Keratinocyte (primary cell): ENCODE results near the gene FBXL17. TPM values are rescaled to one million over a fixed set of nuclear protein-coding genes. Genes with fewer than 3 reads are reported as not detected.

Experiments used
- DNase-seq: peaks from one replicate; pipeline ENCODE4 v3.0.0-alpha.2; 2011; ENCODE audit warnings: low read depth, missing footprints, low spot score
- FAIRE-seq: peaks from 2 replicates; lab custom pipeline; 2011; peaks lifted over from hg19 to GRCh38; lab: Jason Lieb, UNC
- H2AFZ ChIP-seq: 2 replicates; pipeline ENCODE4 v1.6.0; 2012; ENCODE audit warnings: low read length, control low read depth, inconsistent platforms; ENCODE audit not compliant: control insufficient read depth
- H3K27ac ChIP-seq: 2 replicates; pipeline ENCODE4 v1.5.1; 2011; ENCODE audit warnings: low read length; ENCODE audit not compliant: control insufficient read depth, insufficient read depth
- H3K27me3 ChIP-seq: 3 replicates; pipeline ENCODE4 v1.6.0; 2011; ENCODE audit warnings: low read length; ENCODE audit not compliant: control insufficient read depth, insufficient read depth; ENCODE audit errors: extremely low read depth
- H3K36me3 ChIP-seq, 2 experiments: 2 replicates in 1 of 2; 3 replicates in 1 of 2; pipeline ENCODE4 v1.5.1; 2011; ENCODE audit warnings: low read length in 2 of 2, mild to moderate bottlenecking in 1 of 2; ENCODE audit not compliant: control insufficient read depth in 2 of 2, insufficient read depth in 2 of 2; ENCODE audit errors: extremely low read depth in 1 of 2
- H3K4me1 ChIP-seq: 3 replicates; pipeline ENCODE4 v1.5.1; 2011; ENCODE audit warnings: low read length; ENCODE audit not compliant: control insufficient read depth, insufficient read depth; ENCODE audit errors: extremely low read depth
- H3K4me2 ChIP-seq: 3 replicates; pipeline ENCODE4 v1.6.0; 2011; ENCODE audit warnings: low read depth, low read length; ENCODE audit not compliant: control insufficient read depth, insufficient read depth; ENCODE audit errors: extremely low read depth
- H3K4me3 ChIP-seq, 3 experiments: fragments of 200-600 bp in 1 of 3; sonication (generic) in 1 of 3; 2 replicates in 2 of 3; 3 replicates in 1 of 3; pipeline ENCODE4 v1.5.1; 2011 to 2016; ENCODE audit warnings: low read length in 3 of 3, mild to moderate bottlenecking in 3 of 3, control low read depth in 2 of 3, inconsistent platforms in 1 of 3, low read depth in 1 of 3, mixed read lengths in 1 of 3, mixed run types in 1 of 3, moderate library complexity in 1 of 3; ENCODE audit not compliant: control insufficient read depth in 2 of 3, insufficient read depth in 2 of 3; ENCODE audit errors: extremely low read depth in 1 of 3
- H3K79me2 ChIP-seq: 2 replicates; pipeline ENCODE4 v1.6.0; 2012; ENCODE audit warnings: low read length; ENCODE audit not compliant: control insufficient read depth, insufficient read depth
- H3K9ac ChIP-seq: 3 replicates; pipeline ENCODE4 v1.6.0; 2011; ENCODE audit warnings: low read length; ENCODE audit not compliant: control insufficient read depth, insufficient read depth; ENCODE audit errors: extremely low read depth
- H3K9me1 ChIP-seq: 3 replicates; pipeline ENCODE4 v1.6.0; 2011; ENCODE audit warnings: low read length; ENCODE audit not compliant: control insufficient read depth, insufficient read depth; ENCODE audit errors: extremely low read depth
- H3K9me3 ChIP-seq: 2 replicates; pipeline ENCODE4 v1.5.1; 2012; ENCODE audit warnings: low read depth, low read length; ENCODE audit not compliant: control insufficient read depth
- H4K20me1 ChIP-seq: 3 replicates; pipeline ENCODE4 v1.6.0; 2011; ENCODE audit warnings: low read length; ENCODE audit not compliant: control insufficient read depth, insufficient read depth; ENCODE audit errors: extremely low read depth
- EZH2 ChIP-seq: IDR thresholded peaks from one replicate; pipeline ENCODE4 v1.6.1; 2012; ENCODE audit warnings: inconsistent platforms, mild to moderate bottlenecking, low read length, moderate library complexity
- dilution Hi-C: fragments of 300-500 bp; cut with MboI; formaldehyde crosslinking; loops from one replicate; pipeline ENCODE4 v1.7.0; 2020; ENCODE audit warnings: low sequenced_read_pairs; ENCODE audit not compliant: extremely low pct_ligation_motif_present
- polyA plus RNA-seq, 5 experiments: library from polyadenylated mRNA; depleted of rRNA in 3 of 5; stranded (reverse) in 3 of 5; stranded (forward) in 1 of 5; unstranded in 1 of 5; fragments of >200 nt; gene quantifications; 1 replicate in 1 of 5; 2 replicates in 3 of 5; 3 replicates in 1 of 5; pipeline versions ENCODE4 v1.2.1 to v1.2.3, GENCODE V29; 2011 to 2012; ENCODE audit warnings: missing spikeins in 2 of 5, low read depth in 1 of 5, low replicate concordance in 1 of 5
- TF ChIP-seq, protein P1 (sequence below), 3 experiments: IDR thresholded peaks in 1 of 3; conservative IDR thresholded peaks in 1 of 3; optimal IDR thresholded peaks in 1 of 3; 2 replicates in 2 of 3; 3 replicates in 1 of 3; pipeline versions ENCODE3 to v1.5.1; 2011; ENCODE audit warnings: low read length in 3 of 3, mild to moderate bottlenecking in 3 of 3, moderate library complexity in 2 of 3, control low read depth in 1 of 3, inconsistent platforms in 1 of 3; ENCODE audit not compliant: insufficient read depth in 2 of 3; ENCODE audit errors: extremely low read depth in 1 of 3

Gene FBXL17
- polyA plus RNA-seq, 1 donor (not counting 4 experiments of a cell fraction or from before 2014, with no cell fraction given) = 5.7 TPM

DNA sequence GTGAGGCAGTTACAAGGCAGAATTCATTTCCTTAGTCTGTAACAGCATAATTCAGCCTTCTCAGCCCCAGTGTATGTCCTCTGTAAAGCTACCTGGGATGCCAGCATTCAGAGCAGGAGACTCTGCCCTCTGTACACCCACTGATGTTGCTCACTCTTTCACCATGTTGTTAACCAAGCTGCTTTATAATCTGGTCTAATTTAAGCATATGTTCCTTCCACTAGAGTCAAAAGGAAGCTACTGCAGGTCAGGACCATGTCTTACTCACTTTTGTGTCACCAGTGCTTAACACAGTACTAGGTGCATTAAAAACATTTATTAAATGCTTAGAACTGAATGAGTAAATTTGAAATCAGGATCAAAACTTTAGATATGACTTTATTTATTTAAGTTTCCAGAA, 185.6 kb downstream of the FBXL17 start:
- FAIRE-seq (no peak), DNase-seq (no peak)
- Histone ChIP-seq H3K9ac (no peak overlapping the region), H3K9me1 (no peaks in the 10 kb centered on the region), H3K79me2 (no peaks in the 10 kb centered on the region), H2AFZ (no peak overlapping the region), H3K36me3 (no peaks in the 10 kb centered on the region), H3K27ac (no peak overlapping the region), H4K20me1 (no peaks in the 10 kb centered on the region), H3K9me3 (no peaks in the 10 kb centered on the region), H3K27me3 (no peaks in the 10 kb centered on the region), H3K4me1 (no peaks in the 10 kb centered on the region), H3K4me2 (no peak overlapping the region), H3K4me3 (no peak overlapping the region)
- TF ChIP-seq EZH2 = no peak
- TF ChIP-seq, protein P1, sequence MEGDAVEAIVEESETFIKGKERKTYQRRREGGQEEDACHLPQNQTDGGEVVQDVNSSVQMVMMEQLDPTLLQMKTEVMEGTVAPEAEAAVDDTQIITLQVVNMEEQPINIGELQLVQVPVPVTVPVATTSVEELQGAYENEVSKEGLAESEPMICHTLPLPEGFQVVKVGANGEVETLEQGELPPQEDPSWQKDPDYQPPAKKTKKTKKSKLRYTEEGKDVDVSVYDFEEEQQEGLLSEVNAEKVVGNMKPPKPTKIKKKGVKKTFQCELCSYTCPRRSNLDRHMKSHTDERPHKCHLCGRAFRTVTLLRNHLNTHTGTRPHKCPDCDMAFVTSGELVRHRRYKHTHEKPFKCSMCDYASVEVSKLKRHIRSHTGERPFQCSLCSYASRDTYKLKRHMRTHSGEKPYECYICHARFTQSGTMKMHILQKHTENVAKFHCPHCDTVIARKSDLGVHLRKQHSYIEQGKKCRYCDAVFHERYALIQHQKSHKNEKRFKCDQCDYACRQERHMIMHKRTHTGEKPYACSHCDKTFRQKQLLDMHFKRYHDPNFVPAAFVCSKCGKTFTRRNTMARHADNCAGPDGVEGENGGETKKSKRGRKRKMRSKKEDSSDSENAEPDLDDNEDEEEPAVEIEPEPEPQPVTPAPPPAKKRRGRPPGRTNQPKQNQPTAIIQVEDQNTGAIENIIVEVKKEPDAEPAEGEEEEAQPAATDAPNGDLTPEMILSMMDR (optimal IDR thresholded peaks at IDR 0.05 in 1 of 3, IDR thresholded peaks at IDR 0.05 in 1 of 3, conservative IDR thresholded peaks at IDR 0.05 in 1 of 3; ENCODE audit: extremely low read depth in 1 of 3, insufficient read depth in 2 of 3, low read length in 3 of 3) = no peak
- dilution Hi-C loops = no loop called here

DNA sequence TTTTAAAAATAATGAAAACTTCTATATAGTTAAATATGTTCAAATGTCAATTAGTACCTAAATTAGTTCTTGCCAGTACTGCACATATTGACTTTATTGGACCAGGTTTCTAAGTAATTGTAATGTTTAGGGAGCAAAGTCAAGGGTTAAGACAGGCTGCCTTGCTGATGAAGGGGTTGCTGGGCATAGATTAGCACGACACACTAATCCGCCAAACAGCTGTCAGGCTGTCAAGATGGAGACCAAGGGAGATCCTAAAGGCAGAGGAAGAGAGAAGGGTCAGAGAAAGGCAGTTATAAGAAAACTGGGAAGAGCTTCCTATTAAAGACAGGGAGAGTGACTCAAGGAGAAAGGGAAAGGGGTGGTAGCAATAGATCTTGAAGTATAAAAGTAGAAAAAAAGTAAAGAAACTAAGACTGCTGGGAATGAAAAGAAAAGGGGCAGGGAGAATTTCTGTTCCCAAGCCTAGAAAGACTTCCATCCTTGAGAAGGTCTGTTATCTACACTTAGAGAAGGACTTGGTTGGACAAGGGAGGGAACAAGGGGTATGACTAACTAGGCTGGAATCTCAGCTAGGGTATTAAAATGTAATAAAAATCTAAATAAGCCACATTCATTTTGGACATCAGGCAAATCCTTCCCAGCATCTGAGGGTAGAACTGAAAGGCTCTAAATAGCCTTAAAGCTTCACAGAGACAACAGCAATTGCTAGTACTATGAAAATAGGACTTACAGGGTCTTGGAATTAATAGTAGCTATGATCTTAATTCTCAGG, 188.7 kb downstream of the FBXL17 start:
- Histone ChIP-seq H3K4me3 (no peak overlapping the region), H3K4me2 (no peak overlapping the region), H3K9me3 (no peaks in the 10 kb centered on the region), H3K9me1 (no peaks in the 10 kb centered on the region), H4K20me1 (no peaks in the 10 kb centered on the region), H3K27ac (no peak overlapping the region), H2AFZ (no peak overlapping the region), H3K27me3 (no peaks in the 10 kb centered on the region), H3K9ac (no peak overlapping the region), H3K36me3 (no peaks in the 10 kb centered on the region), H3K79me2 (no peaks in the 10 kb centered on the region), H3K4me1 (no peaks in the 10 kb centered on the region)
- no peak for DNase-seq
- FAIRE-seq = no peak
- dilution Hi-C loops = no loop called here
- TF ChIP-seq EZH2 = no peak
- TF ChIP-seq, protein P1 (optimal IDR thresholded peaks at IDR 0.05 in 1 of 3, IDR thresholded peaks at IDR 0.05 in 1 of 3, conservative IDR thresholded peaks at IDR 0.05 in 1 of 3; ENCODE audit: extremely low read depth in 1 of 3, insufficient read depth in 2 of 3, low read length in 3 of 3) = no peak
